H9 (cell line): Measurements from ENCODE around the gene DES. TPM values are rescaled to one million over a fixed set of nuclear protein-coding genes. Genes with fewer than 3 reads are reported as not detected.

ENCODE experiments used
- DNase-seq: peaks from one replicate; pipeline ENCODE4 v3.0.0-alpha.2; 2017
- H2AFZ ChIP-seq: one replicate; pipeline ENCODE4 v1.6.1; 2013; ENCODE audit warnings: mild to moderate bottlenecking, low read length, control low read depth, moderate library complexity
- H2AK5ac ChIP-seq: 2 replicates; pipeline ENCODE4 v1.6.1; 2013; ENCODE audit warnings: low read length, control low read depth, mixed read lengths; ENCODE audit not compliant: insufficient read length
- H2BK120ac ChIP-seq: one replicate; pipeline ENCODE4 v1.6.1; 2013; ENCODE audit warnings: low read depth, mild to moderate bottlenecking, low read length, control low read depth, inconsistent platforms; ENCODE audit not compliant: poor library complexity, severe bottlenecking
- H2BK12ac ChIP-seq: 2 replicates; pipeline ENCODE4 v1.6.1; 2013; ENCODE audit warnings: low read length, control low read depth, mixed read lengths, low read depth; ENCODE audit not compliant: insufficient read length
- H2BK15ac ChIP-seq: 2 replicates; pipeline ENCODE4 v1.6.1; 2013; ENCODE audit warnings: low read depth, low read length, control low read depth
- H2BK20ac ChIP-seq: one replicate; pipeline ENCODE4 v1.6.1; 2013; ENCODE audit warnings: low read depth, mild to moderate bottlenecking, low read length, control low read depth, inconsistent platforms; ENCODE audit not compliant: poor library complexity, severe bottlenecking
- H2BK5ac ChIP-seq: 2 replicates; pipeline ENCODE4 v1.6.1; 2013; ENCODE audit warnings: low read length, control low read depth, mixed read lengths; ENCODE audit not compliant: insufficient read length
- H3K14ac ChIP-seq: 2 replicates; pipeline ENCODE4 v1.6.1; 2013; ENCODE audit warnings: low read length, control low read depth; ENCODE audit not compliant: insufficient read depth
- H3K18ac ChIP-seq: 2 replicates; pipeline ENCODE4 v1.6.1; 2013; ENCODE audit warnings: low read depth, mild to moderate bottlenecking, mixed read lengths, low read length, control low read depth; ENCODE audit not compliant: insufficient read length
- H3K23ac ChIP-seq: 2 replicates; pipeline ENCODE4 v1.6.1; 2013; ENCODE audit warnings: low read length, control low read depth, mixed read lengths, low read depth; ENCODE audit not compliant: insufficient read length
- H3K23me2 ChIP-seq: 2 replicates; pipeline ENCODE4 v1.6.1; 2013; ENCODE audit warnings: low read depth, mild to moderate bottlenecking, mixed read lengths, low read length, control low read depth; ENCODE audit not compliant: insufficient read length, poor library complexity, severe bottlenecking
- H3K27ac ChIP-seq: 2 replicates; pipeline ENCODE4 v1.5.1; 2013; ENCODE audit warnings: low read length, control low read depth, mixed read lengths, low read depth; ENCODE audit not compliant: insufficient read length
- H3K27me3 ChIP-seq: 2 replicates; pipeline ENCODE4 v1.6.1; 2013; ENCODE audit warnings: low read length, control low read depth, inconsistent platforms; ENCODE audit not compliant: insufficient read depth
- H3K4ac ChIP-seq: 2 replicates; pipeline ENCODE4 v1.6.1; 2013; ENCODE audit warnings: low read depth, mild to moderate bottlenecking, control low read depth, inconsistent platforms, low read length, moderate library complexity
- H3K4me1 ChIP-seq: 2 replicates; pipeline ENCODE4 v1.6.1; 2013; ENCODE audit warnings: low read length, control low read depth, inconsistent platforms; ENCODE audit not compliant: insufficient read depth
- H3K4me2 ChIP-seq: 2 replicates; pipeline ENCODE4 v1.6.1; 2013; ENCODE audit warnings: low read length, control low read depth, mixed read lengths; ENCODE audit not compliant: insufficient read length, insufficient read depth
- H3K56ac ChIP-seq: 2 replicates; pipeline ENCODE4 v1.6.1; 2013; ENCODE audit warnings: low read depth, mild to moderate bottlenecking, mixed read lengths, low read length, control low read depth; ENCODE audit not compliant: insufficient read length
- H3K79me1 ChIP-seq: 2 replicates; pipeline ENCODE4 v1.6.1; 2013; ENCODE audit warnings: low read depth, mild to moderate bottlenecking, moderate library complexity, low read length, control low read depth, inconsistent platforms; ENCODE audit not compliant: insufficient read depth, poor library complexity, severe bottlenecking
- H3K79me2 ChIP-seq: 2 replicates; pipeline ENCODE4 v1.6.1; 2013; ENCODE audit warnings: low read length, control low read depth, inconsistent platforms; ENCODE audit not compliant: insufficient read depth
- H3K9ac ChIP-seq: 2 replicates; pipeline ENCODE4 v1.6.1; 2013; ENCODE audit warnings: low read length, control low read depth, mixed read lengths; ENCODE audit not compliant: insufficient read length; ENCODE audit errors: extremely low read depth
- H3K9me3 ChIP-seq: one replicate; pipeline ENCODE4 v1.6.1; 2013; ENCODE audit warnings: low read depth, low read length, inconsistent platforms; ENCODE audit not compliant: control insufficient read depth
- H3T11ph ChIP-seq: one replicate; pipeline ENCODE4 v1.6.1; 2013; ENCODE audit warnings: mild to moderate bottlenecking, low read length, control low read depth, inconsistent platforms
- H4K20me1 ChIP-seq: one replicate; pipeline ENCODE4 v1.6.1; 2013; ENCODE audit not compliant: control insufficient read depth, insufficient read length, insufficient read depth
- H4K5ac ChIP-seq: 2 replicates; pipeline ENCODE4 v1.6.1; 2013; ENCODE audit warnings: low read depth, mild to moderate bottlenecking, mixed read lengths, low read length, control low read depth; ENCODE audit not compliant: insufficient read length
- H4K8ac ChIP-seq: replicated peaks from 2 replicates; pipeline ENCODE4 v1.6.1; 2013; ENCODE audit warnings: low read length, control low read depth, mixed read lengths, low read depth; ENCODE audit not compliant: insufficient read length
- H4K91ac ChIP-seq: 2 replicates; pipeline ENCODE4 v1.6.1; 2013; ENCODE audit warnings: low read depth, mild to moderate bottlenecking, moderate library complexity, mixed read lengths, low read length, control low read depth; ENCODE audit not compliant: insufficient read length
- H3K27ac Mint-ChIP-seq, 3 experiments: 2 replicates in 2 of 3; 3 replicates in 1 of 3; pipeline ENCODE4 v1.8.0; 2020 to 2021; ENCODE audit warnings: mixed read lengths in 3 of 3, mild to moderate bottlenecking in 1 of 3, moderate library complexity in 1 of 3
- H3K27me3 Mint-ChIP-seq: 2 replicates; pipeline ENCODE4 v1.8.0; 2021; ENCODE audit warnings: low read depth, mild to moderate bottlenecking, moderate library complexity, mixed read lengths
- H3K36me3 Mint-ChIP-seq, 3 experiments: 2 replicates in 2 of 3; 3 replicates in 1 of 3; pipeline ENCODE4 v1.8.0; 2020 to 2021; ENCODE audit warnings: low read depth in 3 of 3, mixed read lengths in 3 of 3; ENCODE audit not compliant: insufficient read depth in 1 of 3
- H3K4me1 Mint-ChIP-seq, 2 experiments: 2 replicates each; pipeline ENCODE4 v1.8.0; 2020; ENCODE audit warnings: mixed read lengths in 2 of 2
- H3K4me3 Mint-ChIP-seq, 2 experiments: 2 replicates in 1 of 2; 3 replicates in 1 of 2; pipeline ENCODE4 v1.8.0; 2020 to 2021; ENCODE audit warnings: mild to moderate bottlenecking in 2 of 2, mixed read lengths in 2 of 2, moderate library complexity in 1 of 2
- H3K9me3 Mint-ChIP-seq, 2 experiments: 2 replicates in 1 of 2; 3 replicates in 1 of 2; pipeline ENCODE4 v1.8.0; 2020; ENCODE audit warnings: mild to moderate bottlenecking in 2 of 2, mixed read lengths in 2 of 2, moderate library complexity in 1 of 2
- CTCF ChIP-seq: fragments of 200-600 bp; sonication (generic); conservative IDR thresholded peaks from 3 replicates; pipeline ENCODE4 v1.8.0; 2021; ENCODE audit warnings: antibody characterized with exemption, mild to moderate bottlenecking
- WGBS: extraction: QIAGEN DNeasy Blood & Tissue Kit; methylation state at CpG from one replicate; pipeline ENCODE4 v1.1.7; 2013; ENCODE audit warnings: missing lambda C conversion rate, low lambda C conversion rate, mixed read lengths; ENCODE audit not compliant: insufficient read length; ENCODE audit errors: extremely low coverage; 5-methylcytosine and 5-hydroxymethylcytosine counted together
- total RNA-seq: library from RNA; stranded (reverse); gene quantifications from 2 replicates; pipeline ENCODE4 v1.2.1, GENCODE V29; 2021

Gene DES
- total RNA-seq, 1 experiment from 2014 or later: 4.6 TPM

DNA sequence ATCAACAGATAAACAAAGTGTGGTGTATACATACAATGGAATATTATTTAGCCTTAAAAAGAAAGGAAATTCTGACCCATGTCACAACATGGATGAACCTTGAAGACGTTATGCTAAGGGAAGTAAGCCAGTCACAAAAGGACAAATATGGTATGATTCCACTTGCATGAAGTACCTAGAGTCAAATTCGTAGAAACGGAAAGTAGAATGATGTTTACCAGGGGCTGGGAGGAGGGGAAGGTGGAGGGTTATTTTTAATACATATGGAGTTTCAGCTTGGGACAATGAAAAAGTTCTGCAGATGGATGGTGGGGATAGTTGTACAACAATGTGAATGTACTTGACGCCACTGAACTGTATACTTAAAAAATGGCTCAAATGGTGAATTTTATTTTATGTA is 3.3 kb upstream of the DES start:
- Histone ChIP-seq H3K4ac (no peak overlapping the region), H4K91ac (no peak overlapping the region), H3K27me3 (no peaks in the 10 kb centered on the region), H2BK5ac (no peak overlapping the region), H2BK12ac (no peak overlapping the region), H2BK20ac (no peak overlapping the region), H2BK120ac (no peak overlapping the region), H3K23me2 (no peaks in the 10 kb centered on the region), H3K4me1 (peaks cover 13% of the 10 kb centered on the region; the same call in 1 of the 2 replicates), H2AK5ac (no peak overlapping the region), H3K18ac (no peak overlapping the region), H4K8ac (no peak overlapping the region), H3T11ph (no peak overlapping the region), H3K9me3 (no peaks in the 10 kb centered on the region), H3K23ac (no peak overlapping the region), H3K27ac (no peak overlapping the region), H2AFZ (no peak overlapping the region), H2BK15ac (no peak overlapping the region), H3K14ac (no peak overlapping the region), H3K56ac (no peak overlapping the region), H3K79me2 (no peaks in the 10 kb centered on the region), H3K79me1 (no peaks in the 10 kb centered on the region), H4K20me1 (no peaks in the 10 kb centered on the region), H3K9ac (no peak overlapping the region), H3K4me2 (no peak overlapping the region), H4K5ac (no peak overlapping the region)
- no peak overlapping the region for H3K4me3 Mint-ChIP-seq
- peaks cover 16% of the 10 kb centered on the region for H3K27me3 Mint-ChIP-seq
- peaks cover 28 to 32% of the 10 kb centered on the region in 2 experiments for H3K4me1 Mint-ChIP-seq
- no peak overlapping the region for H3K27ac Mint-ChIP-seq
- peaks cover 6 to 10% of the 10 kb centered on the region in 2 experiments; a peak in 4 of 5 replicates for H3K9me3 Mint-ChIP-seq
- DNase-seq: no peak
- no CpG with 5 or more reads among the region's 4 CpGs for WGBS
- no peaks in the 10 kb centered on the region for H3K36me3 Mint-ChIP-seq
- no peak for TF ChIP-seq CTCF
